Choroid plexus epithelial cell (primary cell): ENCODE results near the gene ATF6.
"Not testable (repeated sequence)": the region's sequence is repeated elsewhere in the genome, so short reads cannot be mapped to it uniquely, and the experiment has no call there.

Experiments
- DNase-seq: peaks from one replicate; pipeline ENCODE4 v3.0.0-alpha.2; 2010; ENCODE audit warnings: low read depth
- H3K4me3 ChIP-seq: 2 replicates; pipeline ENCODE4 v1.5.1; 2011; ENCODE audit warnings: low read depth, mild to moderate bottlenecking, control low read depth, low read length, moderate library complexity
- CTCF ChIP-seq: conservative IDR thresholded peaks from 2 replicates; pipeline ENCODE4 v1.5.1; 2011; ENCODE audit warnings: low read depth, mild to moderate bottlenecking, control low read depth, inconsistent platforms, low read length, moderate library complexity

The ATF6 gene

GRCh38 chr1:161817176-161817730, 51.1 kb downstream of the ATF6 start:
- DNase-seq = no peak
- no peak for TF ChIP-seq CTCF
- no peak overlapping the region for H3K4me3 ChIP-seq

- H3K4me3 ChIP-seq = no peak overlapping the region
- no peak for DNase-seq
- TF ChIP-seq CTCF = no peak
Measured at GRCh38 chr1:161820914-161821313, 54.8 kb downstream of the ATF6 start.

GRCh38 chr1:161824618-161825017, 58.5 kb downstream of the ATF6 start:
- TF ChIP-seq CTCF = no peak
- H3K4me3 ChIP-seq = no peak overlapping the region
- DNase-seq = no peak

GRCh38 chr1:161825831-161826230, 59.7 kb downstream of the ATF6 start:
- H3K4me3 ChIP-seq = no peak overlapping the region
- no peak for TF ChIP-seq CTCF
- no peak for DNase-seq

- no peak overlapping the region for H3K4me3 ChIP-seq
- DNase-seq = no peak
- TF ChIP-seq CTCF = no peak
Measured at GRCh38 chr1:161826478-161826877, 60.4 kb downstream of the ATF6 start.

GRCh38 chr1:161827786-161828185, 61.7 kb downstream of the ATF6 start:
- no peak overlapping the region for H3K4me3 ChIP-seq
- no peak for DNase-seq
- TF ChIP-seq CTCF = no peak

GRCh38 chr1:161832299-161832907, 66.3 kb downstream of the ATF6 start:
- not testable (repeated sequence) for DNase-seq, H3K4me3 ChIP-seq
